Naive thymus-derived CD4-positive, alpha-beta T cell (primary cell): ENCODE results near the gene DBNDD1. TPM values are rescaled to one million over a fixed set of nuclear protein-coding genes. Genes with fewer than 3 reads are reported as not detected.

ENCODE experiments used
- ATAC-seq: fragments of 150-1000 bp; cut with Tn5 transposase; 2 replicates; pipeline ENCODE4 v1.10.0; 2021; ENCODE audit warnings: mild to moderate bottlenecking, moderate library complexity
- CTCF ChIA-PET: fragments of 350-600 bp; sonication (Branson Sonifier 250); formaldehyde crosslinking; loops from one replicate; lab custom pipeline; 2021; ENCODE audit warnings: antibody characterized with exemption; lab: Charles Lee
- POLR2A ChIA-PET: fragments of 350-600 bp; sonication (Branson Sonifier 250); formaldehyde crosslinking; loops from one replicate; lab custom pipeline; 2021; ENCODE audit warnings: antibody characterized with exemption, inconsistent platforms; lab: Charles Lee
- DNase-seq, 9 donors: peaks; one replicate each; pipeline versions ENCODE4 v3.0.0 to v3.0.0-alpha.2; 2020 to 2022; ENCODE audit warnings: mixed read lengths in 1 of 9
- H3K27ac ChIP-seq: one replicate; pipeline ENCODE4 v1.7.0; 2013; ENCODE audit warnings: mild to moderate bottlenecking, low read depth, low read length, moderate library complexity
- H3K27me3 ChIP-seq, 2 donors: one replicate each; pipeline ENCODE4 v1.7.0; 2013; ENCODE audit warnings: low read length in 2 of 2, mild to moderate bottlenecking in 2 of 2, moderate library complexity in 2 of 2; ENCODE audit not compliant: control insufficient read depth in 2 of 2, insufficient read depth in 2 of 2
- H3K36me3 ChIP-seq, 3 experiments: 1 replicate in 2 of 3; 2 replicates in 1 of 3; pipeline ENCODE4 v1.7.0; 2013; ENCODE audit warnings: low read length in 3 of 3, mild to moderate bottlenecking in 3 of 3, moderate library complexity in 1 of 3; ENCODE audit not compliant: insufficient read depth in 3 of 3, control insufficient read depth in 2 of 3
- H3K4me1 ChIP-seq, 2 donors: one replicate each; pipeline ENCODE4 v1.7.0; 2013; ENCODE audit warnings: low read length in 2 of 2, mild to moderate bottlenecking in 2 of 2, moderate library complexity in 1 of 2; ENCODE audit not compliant: control insufficient read depth in 2 of 2, insufficient read depth in 2 of 2
- H3K4me3 ChIP-seq: 2 replicates; pipeline ENCODE4 v1.7.0; 2013; ENCODE audit warnings: mild to moderate bottlenecking, low read length
- H3K9me3 ChIP-seq, 3 experiments: 1 replicate in 2 of 3; 2 replicates in 1 of 3; pipeline ENCODE4 v1.7.0; 2013; ENCODE audit warnings: low read length in 3 of 3; ENCODE audit not compliant: control insufficient read depth in 2 of 3
- H3K27ac Mint-ChIP-seq, 9 donors: one replicate each; pipeline ENCODE4 v1.8.0; 2020 to 2022; ENCODE audit warnings: mixed read lengths in 9 of 9, mild to moderate bottlenecking in 8 of 9, moderate library complexity in 5 of 9, inconsistent platforms in 2 of 9
- H3K27me3 Mint-ChIP-seq, 5 donors: one replicate each; pipeline ENCODE4 v1.8.0; 2021 to 2022; ENCODE audit warnings: mixed read lengths in 5 of 5, mild to moderate bottlenecking in 1 of 5
- H3K36me3 Mint-ChIP-seq, 5 donors: one replicate each; pipeline ENCODE4 v1.8.0; 2020 to 2022; ENCODE audit warnings: mixed read lengths in 5 of 5, mild to moderate bottlenecking in 3 of 5, inconsistent platforms in 1 of 5
- H3K4me1 Mint-ChIP-seq, 7 donors: one replicate each; pipeline ENCODE4 v1.8.0; 2020 to 2022; ENCODE audit warnings: mixed read lengths in 7 of 7, mild to moderate bottlenecking in 3 of 7, inconsistent platforms in 1 of 7
- H3K4me3 Mint-ChIP-seq, 10 donors: one replicate each; pipeline ENCODE4 v1.8.0; 2020 to 2022; ENCODE audit warnings: mild to moderate bottlenecking in 10 of 10, mixed read lengths in 10 of 10, moderate library complexity in 6 of 10, inconsistent platforms in 2 of 10
- H3K9me3 Mint-ChIP-seq, 11 donors: one replicate each; pipeline ENCODE4 v1.8.0; 2020 to 2022; ENCODE audit warnings: mixed read lengths in 11 of 11, mild to moderate bottlenecking in 4 of 11, inconsistent platforms in 1 of 11, moderate library complexity in 1 of 11
- intact Hi-C, 2 donors: fragments of 100-400 bp; cut with micrococcal nuclease; formaldehyde crosslinking; loops; one replicate each; pipeline ENCODE4 v1.15.1; 2023
- polyA plus RNA-seq, 2 donors: library from polyadenylated mRNA; unstranded; fragments of 300-500 nt; fragmentation: Illumina TruSeq; gene quantifications; one replicate each; pipeline ENCODE4 v1.2.3, GENCODE V29; 2021
- total RNA-seq, 6 experiments: library from RNA in 5 of 6; stranded (reverse) in 5 of 6; gene quantifications; 1 replicate in 5 of 6; 2 replicates in 1 of 6; pipeline ENCODE4 v1.2.3 and lab custom pipeline; 2021 to 2026

DBNDD1 gene
- total and polyA plus RNA-seq, 7 experiments from 2014 or later: 0.12 to 20.8 (median 3.1) TPM

DNA sequence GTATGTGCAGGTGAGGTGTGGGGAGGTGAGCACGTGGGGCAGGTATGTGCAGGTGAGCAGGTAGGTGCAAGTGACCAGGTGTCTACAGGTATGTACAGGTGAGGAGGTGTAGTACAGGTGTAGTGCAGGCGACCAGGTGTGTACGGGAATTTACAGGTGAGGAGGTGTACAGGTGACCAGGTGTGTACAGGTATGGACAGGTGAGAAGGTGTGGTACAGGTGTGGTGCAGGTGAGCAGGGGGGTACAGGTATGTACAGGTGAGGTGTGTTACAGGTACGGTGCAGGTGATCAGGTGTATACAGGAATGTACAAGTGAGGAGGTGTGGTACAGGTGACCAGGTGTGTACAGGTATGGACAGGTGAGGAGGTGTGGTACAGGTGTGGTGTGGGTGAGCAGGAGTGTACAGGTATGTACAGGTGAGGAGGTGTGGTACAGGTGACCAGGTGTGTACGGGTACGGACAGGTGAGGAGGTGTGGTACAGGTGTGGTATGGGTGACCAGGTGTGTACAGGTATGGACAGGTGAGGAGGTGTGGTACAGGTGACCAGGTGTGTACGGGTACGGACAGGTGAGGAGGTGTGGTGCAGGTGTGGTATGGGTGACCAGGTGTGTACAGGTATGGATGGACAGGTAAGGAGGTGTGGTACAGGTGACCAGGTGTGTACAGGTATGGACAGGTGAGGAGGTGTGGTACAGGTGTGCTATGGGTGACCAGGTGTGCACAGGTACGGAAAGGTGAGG lies 12.8 kb upstream of the DBNDD1 start:
- Histone ChIP-seq H3K27ac (no peak overlapping the region), H3K9me3 (no peaks in the 10 kb centered on the region), H3K4me1 (no peaks in the 10 kb centered on the region), H3K27me3 (no peaks in the 10 kb centered on the region), H3K36me3 (peaks cover 0 to 36% (median 0%) of the 10 kb centered on the region in 3 experiments), H3K4me3 (no peak overlapping the region)
- H3K4me1 Mint-ChIP-seq: peaks cover 0 to 7% (median 0%) of the 10 kb centered on the region in 7 donors
- ChIA-PET POLR2A (no interaction called here), CTCF (no interaction called here)
- H3K27ac Mint-ChIP-seq: peak overlapping the region in 4 of 9 donors; percentile 21 to 55 (median 50)
- DNase-seq (no peak), ATAC-seq (peak; percentile 46)
- peaks cover 0 to 2% (median 0%) of the 10 kb centered on the region in 5 donors for H3K27me3 Mint-ChIP-seq
- peaks cover 0 to 10% (median 0%) of the 10 kb centered on the region in 11 donors for H3K9me3 Mint-ChIP-seq
- peaks cover 10 to 46% (median 29%) of the 10 kb centered on the region in 5 donors for H3K36me3 Mint-ChIP-seq
- peak overlapping the region in 2 of 10 donors; percentile 18 to 44 for H3K4me3 Mint-ChIP-seq
- intact Hi-C loops: no loop called here

DNA sequence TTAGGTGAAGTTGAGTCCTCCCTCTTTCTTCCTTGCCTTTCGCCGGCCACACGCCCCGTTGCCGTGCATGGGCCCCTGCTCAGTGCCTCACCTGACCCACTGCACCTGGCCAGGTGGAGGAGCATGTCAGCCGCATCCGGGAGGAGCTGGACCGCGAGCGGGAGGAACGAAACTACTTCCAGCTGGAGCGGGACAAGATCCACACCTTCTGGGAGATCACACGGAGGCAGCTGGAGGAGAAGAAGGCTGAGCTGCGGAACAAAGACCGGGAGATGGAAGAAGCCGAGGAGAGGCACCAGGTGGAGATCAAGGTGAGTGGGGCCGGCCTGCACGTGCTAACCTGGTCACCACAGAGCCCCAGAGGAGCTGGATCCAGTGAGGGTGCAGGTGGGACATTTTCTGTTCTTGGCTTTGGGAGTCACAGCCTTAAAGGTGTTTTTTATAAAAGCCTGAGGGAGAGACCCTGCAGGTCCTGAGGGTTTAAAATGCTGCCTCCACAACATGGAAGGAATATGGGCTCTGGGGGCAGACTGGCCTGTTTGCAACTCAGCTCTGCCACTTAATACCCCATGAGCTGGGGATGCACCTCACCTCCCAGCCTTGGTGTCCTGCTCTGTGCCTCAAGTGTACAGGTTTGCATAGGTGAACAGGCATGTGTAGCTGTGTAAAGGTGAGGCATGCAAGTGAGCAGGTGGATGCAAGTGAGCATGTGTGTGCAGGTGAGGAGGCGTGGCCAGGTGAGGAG lies 12.1 kb upstream of the DBNDD1 start:
- H3K4me3 Mint-ChIP-seq: peak overlapping the region in 1 of 10 donors; percentile 16
- POLR2A ChIA-PET: no interaction called here

GRCh38 chr16:90028985-90029384 lies 9.7 kb upstream of the DBNDD1 start:
- Histone ChIP-seq H3K4me1 (no peaks in the 10 kb centered on the region), H3K36me3 (peaks cover 0 to 16% (median 0%) of the 10 kb centered on the region in 3 experiments), H3K4me3 (no peak overlapping the region), H3K27me3 (no peaks in the 10 kb centered on the region), H3K27ac (no peak overlapping the region), H3K9me3 (no peaks in the 10 kb centered on the region)
- Mint-ChIP-seq H3K27me3 (peaks cover 0 to 2% (median 0%) of the 10 kb centered on the region in 5 donors), H3K9me3 (peaks cover 0 to 10% (median 0%) of the 10 kb centered on the region in 11 donors), H3K27ac (no peak overlapping the region), H3K36me3 (peaks cover 3 to 30% (median 17%) of the 10 kb centered on the region in 5 donors), H3K4me1 (peaks cover 4 to 13% (median 8%) of the 10 kb centered on the region in 7 donors), H3K4me3 (no peak overlapping the region)
- intact Hi-C loops: no loop called here
- ChIA-PET POLR2A (no interaction called here), CTCF (no interaction called here)
- DNase-seq (no peak), ATAC-seq (no peak)

More for the DNA sequence above, 12.1 kb upstream of the DBNDD1 start:
- H3K4me1 ChIP-seq: no peaks in the 10 kb centered on the region
- Mint-ChIP-seq H3K4me1 (peaks cover 2 to 8% (median 2%) of the 10 kb centered on the region in 7 donors), H3K27me3 (peaks cover 0 to 2% (median 0%) of the 10 kb centered on the region in 5 donors), H3K27ac (peak overlapping the region in 4 of 9 donors; percentile 21 to 51 (median 47)), H3K36me3 (peaks cover 9 to 38% (median 21%) of the 10 kb centered on the region in 5 donors), H3K9me3 (peaks cover 0 to 10% (median 0%) of the 10 kb centered on the region in 11 donors)
- CTCF ChIA-PET: no interaction called here
- intact Hi-C loops: no loop called here
- H3K27ac ChIP-seq: no peak overlapping the region
- H3K9me3 ChIP-seq: no peaks in the 10 kb centered on the region
- H3K27me3 ChIP-seq: no peaks in the 10 kb centered on the region
- H3K36me3 ChIP-seq: peaks cover 0 to 28% (median 0%) of the 10 kb centered on the region in 3 experiments
- H3K4me3 ChIP-seq: no peak overlapping the region
- ATAC-seq: no peak
- DNase-seq: no peak

DNA sequence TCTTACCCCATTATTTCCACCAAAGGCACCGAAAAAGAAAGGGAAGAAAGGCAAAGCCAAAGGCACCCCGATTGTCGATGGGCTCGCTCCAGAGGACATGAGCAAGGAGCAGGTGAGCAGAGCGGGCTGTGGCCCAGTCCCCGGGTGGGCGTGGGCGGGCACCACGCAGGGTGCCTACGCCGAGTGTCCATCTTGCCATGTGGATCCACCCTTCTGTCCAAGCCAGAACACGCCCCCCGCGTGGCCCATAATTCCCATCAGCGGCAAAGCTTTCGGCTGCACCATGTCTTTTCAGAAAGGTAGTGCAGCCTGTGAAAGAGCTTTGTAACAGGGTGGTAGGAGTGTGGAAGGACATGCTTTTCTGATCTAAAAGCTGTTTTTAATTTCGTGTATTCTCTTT lies 8.4 kb upstream of the DBNDD1 start:
- ChIA-PET POLR2A (no interaction called here), CTCF (interaction anchor here (0.6 kb wide), 1 partner anchor 133 kb away, joined by 3 read pairs; no protein-coding TSS in a partner anchor)
- intact Hi-C loops: no loop called here
- Mint-ChIP-seq H3K4me1 (peaks cover 4 to 20% (median 10%) of the 10 kb centered on the region in 7 donors), H3K9me3 (peaks cover 0 to 10% (median 0%) of the 10 kb centered on the region in 11 donors), H3K36me3 (peaks cover 3 to 17% (median 10%) of the 10 kb centered on the region in 5 donors), H3K27me3 (peaks cover 0 to 2% (median 0%) of the 10 kb centered on the region in 5 donors), H3K27ac (no peak overlapping the region), H3K4me3 (no peak overlapping the region)
- H3K27ac ChIP-seq: no peak overlapping the region
- H3K4me1 ChIP-seq: no peaks in the 10 kb centered on the region
- H3K27me3 ChIP-seq: no peaks in the 10 kb centered on the region
- no peaks in the 10 kb centered on the region for H3K9me3 ChIP-seq
- DNase-seq (no peak), ATAC-seq (no peak)
- H3K4me3 ChIP-seq: no peak overlapping the region
- peaks cover 0 to 8% (median 0%) of the 10 kb centered on the region in 3 experiments for H3K36me3 ChIP-seq

DNA sequence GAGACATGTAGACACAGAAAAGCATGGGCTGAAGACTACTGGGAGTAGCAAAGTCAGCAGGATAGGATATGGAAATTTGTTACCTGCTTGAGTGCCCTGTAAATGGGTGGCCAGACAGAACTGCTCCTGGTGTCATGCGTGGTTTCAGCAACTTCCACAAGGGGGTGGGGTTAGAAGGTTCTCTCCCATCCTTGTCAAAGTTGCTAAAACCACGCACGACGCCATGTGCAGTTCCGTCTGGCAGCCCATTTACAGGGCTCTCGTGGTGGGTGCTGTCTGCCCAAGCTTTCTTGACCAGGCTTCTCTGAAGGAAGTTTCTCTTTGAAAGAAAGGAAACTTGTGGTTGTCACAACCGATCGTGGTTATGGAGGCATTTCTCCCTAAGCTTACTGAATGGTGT lies 6.9 kb upstream of the DBNDD1 start:
- Mint-ChIP-seq H3K27me3 (peaks cover 0 to 2% (median 0%) of the 10 kb centered on the region in 5 donors), H3K9me3 (peaks cover 0 to 2% (median 0%) of the 10 kb centered on the region in 11 donors), H3K27ac (peak overlapping the region in 1 of 9 donors; percentile 26), H3K4me3 (peak overlapping the region in 3 of 10 donors; percentile 10 to 43 (median 27)), H3K4me1 (peaks cover 9 to 30% (median 20%) of the 10 kb centered on the region in 7 donors), H3K36me3 (peaks cover 0 to 6% (median 2%) of the 10 kb centered on the region in 5 donors)
- POLR2A ChIA-PET: interaction anchor here (0.7 kb wide), 2 partner anchors 10 to 276 kb away, joined by 3 to 4 read pairs; no protein-coding TSS in a partner anchor
- peaks cover 6 to 12% of the 10 kb centered on the region in 2 donors for H3K4me1 ChIP-seq
- no peak overlapping the region for H3K4me3 ChIP-seq
- ATAC-seq: peak; percentile 37
- DNase-seq: no peak
- H3K27me3 ChIP-seq: no peaks in the 10 kb centered on the region
- CTCF ChIA-PET: no interaction called here
- no peaks in the 10 kb centered on the region for H3K36me3 ChIP-seq
- no peak overlapping the region for H3K27ac ChIP-seq
- intact Hi-C loops: no loop called here
- H3K9me3 ChIP-seq: no peaks in the 10 kb centered on the region

GRCh38 chr16:90023078-90023447 lies 3.8 kb upstream of the DBNDD1 start:
- Mint-ChIP-seq H3K4me1 (peaks cover 15 to 37% (median 28%) of the 10 kb centered on the region in 7 donors), H3K27ac (peak overlapping the region in 5 of 9 donors; percentile 36 to 82 (median 73)), H3K9me3 (peaks cover 0 to 2% (median 0%) of the 10 kb centered on the region in 11 donors), H3K36me3 (peaks cover 0 to 2% (median 0%) of the 10 kb centered on the region in 5 donors), H3K27me3 (peaks cover 0 to 15% (median 0%) of the 10 kb centered on the region in 5 donors), H3K4me3 (peak overlapping the region in 9 of 10 donors; percentile 50 to 82 (median 80))
- ChIA-PET POLR2A (interaction anchor here (2.4 kb wide), 1 partner anchor 14 kb away, joined by 9 read pairs; no protein-coding TSS in a partner anchor), CTCF (no interaction called here)
- Histone ChIP-seq H3K27ac (peak overlapping the region; percentile 69), H3K4me1 (peaks cover 11 to 30% of the 10 kb centered on the region in 2 donors), H3K27me3 (no peaks in the 10 kb centered on the region), H3K9me3 (no peaks in the 10 kb centered on the region), H3K36me3 (no peaks in the 10 kb centered on the region), H3K4me3 (peak overlapping the region; percentile 73)
- no peak for ATAC-seq
- intact Hi-C loops: loop anchor here (2.0 to 5.0 kb wide), 4 partner anchors 74 to 926 kb away; partner anchors contain the start of genes DEF8 (in 2 of the 2) and TCF25 (in 1 of the 2)
- DNase-seq: no peak
